Right lobe of liver (tissue), 4 donors: Measurements from ENCODE around the gene TNFRSF14.

Experiments used
- CTCF ChIP-seq, 4 donors: fragments of 200-600 bp in 3 of 4; fragments of 450-650 bp in 1 of 4; IDR thresholded peaks; one replicate each; pipeline versions ENCODE4 v1.5.1 to v1.8.0; 2016 to 2022; ENCODE audit warnings: antibody characterized with exemption in 4 of 4, mild to moderate bottlenecking in 2 of 4
- POLR2A ChIP-seq: fragments of 450-650 bp; IDR thresholded peaks from one replicate; pipeline ENCODE4 v1.6.1; 2017; ENCODE audit warnings: antibody characterized with exemption, mild to moderate bottlenecking
- donor health status: DM: no; HTN: no; CAD: no.
- donor health status: DM: no; HTN: no; CAD: no.
- donor health status: DM: no; HTN: yes; CAD: no.

- TF ChIP-seq CTCF (IDR thresholded peaks at IDR 0.05) (no peak), POLR2A (no peak)
Observed at GRCh38 chr1:2580691-2581090, 24.5 kb downstream of the TNFRSF14 start.
